GM12872 (cell line): Measurements from ENCODE around the gene SIPA1L3.

Experiments
- TF ChIP-seq, protein P1 (sequence below): IDR thresholded peaks from 3 replicates; pipeline ENCODE4 v1.5.1; 2011; ENCODE audit warnings: low read depth, mild to moderate bottlenecking, low read length, moderate library complexity; ENCODE audit not compliant: insufficient read depth

SIPA1L3 gene

DNA sequence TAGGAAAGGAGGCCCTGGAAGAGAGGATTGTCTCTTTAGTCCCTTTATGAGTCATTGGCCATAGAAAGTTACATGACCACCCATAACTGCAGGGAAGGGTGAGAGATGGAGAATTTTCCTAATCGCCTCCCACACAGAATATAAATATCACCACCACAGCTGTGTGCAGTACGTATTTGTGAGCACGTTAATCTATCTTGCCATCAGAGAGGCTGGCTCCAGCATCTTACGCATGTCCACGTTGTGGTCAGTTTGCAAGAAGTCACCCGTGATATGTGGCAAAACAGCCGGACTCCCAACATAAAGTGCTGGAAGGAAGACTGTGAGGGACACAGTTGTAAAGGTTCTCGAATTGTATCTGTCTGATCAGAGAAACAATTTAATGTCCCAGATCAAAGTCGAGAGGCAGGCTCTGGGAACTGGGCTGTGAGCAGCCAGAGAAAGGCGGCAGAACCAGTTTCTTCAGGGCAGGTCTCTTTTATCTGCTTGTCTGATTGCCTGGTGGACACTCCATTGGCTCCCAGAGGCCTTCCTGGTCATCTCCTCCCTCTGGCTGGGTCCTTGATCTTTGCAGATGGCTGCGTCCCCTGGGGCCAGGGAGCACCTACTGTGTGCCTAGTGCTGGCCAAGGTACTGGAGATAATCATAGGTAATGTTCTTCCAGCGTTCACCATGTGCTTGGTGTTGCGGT is 74.9 kb downstream of the SIPA1L3 start:
- TF ChIP-seq, protein P1, sequence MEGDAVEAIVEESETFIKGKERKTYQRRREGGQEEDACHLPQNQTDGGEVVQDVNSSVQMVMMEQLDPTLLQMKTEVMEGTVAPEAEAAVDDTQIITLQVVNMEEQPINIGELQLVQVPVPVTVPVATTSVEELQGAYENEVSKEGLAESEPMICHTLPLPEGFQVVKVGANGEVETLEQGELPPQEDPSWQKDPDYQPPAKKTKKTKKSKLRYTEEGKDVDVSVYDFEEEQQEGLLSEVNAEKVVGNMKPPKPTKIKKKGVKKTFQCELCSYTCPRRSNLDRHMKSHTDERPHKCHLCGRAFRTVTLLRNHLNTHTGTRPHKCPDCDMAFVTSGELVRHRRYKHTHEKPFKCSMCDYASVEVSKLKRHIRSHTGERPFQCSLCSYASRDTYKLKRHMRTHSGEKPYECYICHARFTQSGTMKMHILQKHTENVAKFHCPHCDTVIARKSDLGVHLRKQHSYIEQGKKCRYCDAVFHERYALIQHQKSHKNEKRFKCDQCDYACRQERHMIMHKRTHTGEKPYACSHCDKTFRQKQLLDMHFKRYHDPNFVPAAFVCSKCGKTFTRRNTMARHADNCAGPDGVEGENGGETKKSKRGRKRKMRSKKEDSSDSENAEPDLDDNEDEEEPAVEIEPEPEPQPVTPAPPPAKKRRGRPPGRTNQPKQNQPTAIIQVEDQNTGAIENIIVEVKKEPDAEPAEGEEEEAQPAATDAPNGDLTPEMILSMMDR, result no peak

DNA sequence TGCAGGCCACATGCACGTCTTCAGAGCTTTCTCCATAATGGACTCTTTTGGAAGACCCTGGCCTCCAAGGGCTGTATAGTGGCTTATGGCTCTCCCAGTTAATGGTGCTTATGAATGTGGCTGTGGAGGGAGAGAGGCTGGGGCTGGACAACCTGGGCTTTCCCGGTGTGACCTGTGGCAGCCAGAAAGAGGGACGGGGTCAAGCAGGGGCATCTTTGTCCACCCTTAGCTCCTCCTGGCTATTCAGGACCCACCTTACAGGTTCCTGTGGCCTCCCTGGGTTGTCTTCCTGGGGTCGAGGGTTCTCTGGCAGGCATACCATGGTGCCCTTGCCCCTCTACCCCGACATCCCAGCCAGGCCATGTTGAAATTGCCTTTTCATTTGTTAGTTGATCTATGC is 75.6 kb downstream of the SIPA1L3 start:
- TF ChIP-seq, protein P1, result no peak

DNA sequence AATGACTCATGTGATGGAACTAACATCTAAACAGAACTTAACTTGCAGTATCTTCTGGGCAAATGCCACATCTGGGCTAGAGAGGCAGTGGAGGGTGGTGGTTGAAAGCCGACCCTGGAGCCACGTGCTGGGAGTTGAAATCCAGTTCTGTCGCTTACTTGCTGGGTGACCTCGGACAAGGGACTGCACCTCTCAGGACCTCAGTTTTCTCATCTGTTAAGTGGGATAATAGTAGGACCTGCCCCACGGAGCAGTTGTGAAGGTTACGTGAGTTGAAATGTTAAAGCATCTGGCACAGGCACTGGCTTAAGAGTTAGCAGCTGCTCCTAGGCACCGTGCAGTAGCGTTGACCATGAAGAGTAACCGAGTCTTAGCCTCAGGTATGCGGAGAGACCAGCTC is 76.1 kb downstream of the SIPA1L3 start:
- TF ChIP-seq, protein P1, result no peak

DNA sequence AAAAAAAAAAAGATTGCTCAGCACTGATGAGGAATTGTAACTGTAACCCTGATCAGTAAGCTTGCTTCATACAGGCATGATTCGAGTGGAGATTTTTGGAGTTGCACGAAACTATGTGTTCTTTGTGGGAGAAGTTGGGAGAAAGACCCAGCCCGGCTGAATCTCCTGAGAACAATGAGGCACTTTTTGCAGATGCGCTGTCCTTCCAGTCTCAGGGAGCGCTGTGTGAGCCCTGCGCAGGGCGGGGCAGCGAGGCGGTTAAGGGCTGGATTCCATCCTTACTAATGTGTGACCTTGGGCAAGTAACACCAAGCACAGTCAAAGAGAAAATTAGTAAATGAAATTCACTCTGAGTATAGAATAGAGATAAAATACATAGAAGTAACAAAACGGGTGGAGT is 76.9 kb downstream of the SIPA1L3 start:
- TF ChIP-seq, protein P1, result no peak

DNA sequence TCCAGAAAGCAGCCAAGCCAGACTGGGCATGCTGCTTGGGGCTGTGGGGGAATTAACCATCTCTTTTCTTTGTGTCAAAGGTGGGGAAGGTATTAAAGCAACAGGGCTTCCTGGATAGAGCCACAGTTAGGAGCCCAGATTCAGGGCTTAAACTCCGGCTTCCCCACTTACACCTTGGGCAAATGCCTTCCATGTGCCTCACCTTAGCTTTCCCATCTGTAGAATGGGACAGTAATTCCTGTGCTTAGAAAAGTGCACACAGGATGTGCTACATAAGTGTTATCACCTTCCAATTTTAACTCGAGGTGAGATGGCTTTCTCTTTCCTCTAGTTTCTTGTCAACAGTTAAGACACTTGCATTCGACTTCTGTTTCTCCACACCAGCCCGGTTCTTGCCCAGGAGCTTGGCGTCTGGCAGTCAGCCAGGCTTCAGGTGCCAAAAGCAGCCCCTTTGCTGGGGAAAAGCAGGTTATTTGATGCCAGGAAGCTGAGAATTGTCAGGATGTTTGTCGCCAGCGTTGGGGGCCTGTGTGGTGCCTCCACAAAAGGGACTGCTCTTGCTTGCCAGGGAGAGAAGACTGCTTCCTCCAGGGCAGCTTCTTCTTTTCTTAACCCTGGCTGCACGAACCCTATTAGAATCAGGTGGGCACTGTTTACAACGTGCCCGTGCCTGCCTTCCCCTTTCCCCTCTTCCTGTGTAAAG is 79.2 kb downstream of the SIPA1L3 start:
- TF ChIP-seq, protein P1, result no peak

DNA sequence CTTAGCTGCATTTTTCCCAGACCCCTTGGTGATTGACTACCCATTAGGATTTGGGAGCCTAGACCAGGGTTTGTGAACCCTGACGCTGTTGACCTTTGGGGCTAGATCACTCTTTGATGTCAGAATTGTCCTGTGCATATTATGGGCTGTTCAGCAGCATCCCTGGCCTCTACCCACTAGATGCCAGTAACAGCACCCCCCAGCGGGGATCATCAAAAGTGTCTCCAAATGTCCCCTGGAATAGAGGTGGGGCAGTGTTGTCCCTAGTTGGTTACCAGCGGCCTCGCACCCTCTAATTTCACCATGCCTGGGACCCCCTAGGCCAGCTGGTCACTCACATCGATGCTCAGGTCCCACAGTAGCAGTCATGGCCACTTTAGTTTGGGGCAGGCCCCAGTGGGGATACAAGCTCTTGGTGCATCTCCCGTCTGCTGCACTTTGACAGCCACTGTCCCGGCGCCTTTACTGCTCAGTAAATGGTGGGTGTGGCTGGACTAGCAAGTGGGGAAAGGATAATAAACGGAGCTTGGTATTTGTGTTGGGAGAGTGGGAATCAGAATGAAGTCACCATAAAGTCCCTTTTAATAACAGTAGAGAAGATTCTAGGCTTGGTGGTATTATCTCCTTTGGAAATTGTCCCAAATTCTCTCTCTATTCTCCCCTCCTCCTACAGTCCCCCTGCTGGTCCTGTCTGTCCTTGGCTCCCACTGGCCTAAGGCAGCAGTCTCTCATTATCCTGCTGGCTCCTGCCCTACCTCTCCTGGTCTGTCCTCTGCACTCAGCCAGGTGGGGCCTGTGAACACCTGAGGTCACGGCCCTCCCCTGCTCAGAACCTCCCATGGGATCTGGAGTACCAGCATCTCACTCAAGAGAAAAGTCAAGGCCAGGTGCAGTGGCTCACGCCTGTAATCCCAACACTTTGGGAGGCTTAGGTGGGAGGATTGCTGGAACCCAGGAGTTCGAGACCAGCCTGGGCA is 80.6 kb downstream of the SIPA1L3 start:
- TF ChIP-seq, protein P1, result peak; percentile 58
